Fibroblast of skin of scalp (primary cell): ENCODE data around the gene SBNO2.
"Not testable (repeated sequence)": the region's sequence is repeated elsewhere in the genome, so short reads cannot be mapped to it uniquely, and the experiment has no call there.

Source experiments
- DNase-seq: peaks from one replicate; pipeline ENCODE4 v3.0.0-alpha.2; 2013

SBNO2 gene

DNA sequence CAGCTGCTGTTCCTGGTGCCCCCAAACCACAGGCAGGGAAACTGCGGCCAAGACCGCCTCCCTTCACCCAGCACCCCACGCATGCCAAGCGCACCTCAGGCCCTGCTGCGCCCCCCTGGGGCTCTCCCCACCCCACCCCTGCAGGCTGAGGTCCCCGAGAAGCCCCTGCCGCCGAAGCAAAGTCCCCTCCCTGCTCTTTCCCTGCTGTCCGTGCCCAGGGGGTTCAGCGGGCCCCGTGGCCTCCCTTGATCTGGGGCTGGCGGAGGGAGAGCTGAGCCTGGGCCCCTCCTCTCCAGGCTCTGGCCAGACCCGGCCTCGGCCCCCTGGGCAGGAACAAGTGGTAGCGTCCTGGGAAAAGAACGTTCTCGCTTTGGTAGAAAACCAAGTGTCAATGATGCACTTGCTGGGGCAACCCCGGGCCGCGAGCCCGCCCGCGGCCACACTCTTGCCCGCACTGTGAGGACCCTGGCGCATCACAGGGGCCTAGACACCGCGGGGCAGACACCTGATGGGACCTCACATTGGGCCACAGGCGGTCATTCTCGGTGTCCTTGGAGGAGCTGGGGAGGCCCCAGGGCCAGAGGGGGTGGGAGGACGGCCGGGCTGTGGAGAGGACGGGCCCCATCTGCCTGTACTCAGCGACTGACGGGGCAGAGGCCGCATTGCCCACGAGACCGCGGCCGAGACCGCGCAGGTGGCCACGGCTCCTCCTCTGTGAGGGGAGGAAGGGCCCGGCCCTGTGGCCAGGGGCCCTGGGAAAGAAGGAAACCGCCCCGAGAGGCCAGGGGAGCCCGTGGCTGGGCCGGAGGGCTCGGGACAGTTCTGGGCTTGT is 41.3 kb downstream of the SBNO2 start:
- DNase-seq = no peak

DNA sequence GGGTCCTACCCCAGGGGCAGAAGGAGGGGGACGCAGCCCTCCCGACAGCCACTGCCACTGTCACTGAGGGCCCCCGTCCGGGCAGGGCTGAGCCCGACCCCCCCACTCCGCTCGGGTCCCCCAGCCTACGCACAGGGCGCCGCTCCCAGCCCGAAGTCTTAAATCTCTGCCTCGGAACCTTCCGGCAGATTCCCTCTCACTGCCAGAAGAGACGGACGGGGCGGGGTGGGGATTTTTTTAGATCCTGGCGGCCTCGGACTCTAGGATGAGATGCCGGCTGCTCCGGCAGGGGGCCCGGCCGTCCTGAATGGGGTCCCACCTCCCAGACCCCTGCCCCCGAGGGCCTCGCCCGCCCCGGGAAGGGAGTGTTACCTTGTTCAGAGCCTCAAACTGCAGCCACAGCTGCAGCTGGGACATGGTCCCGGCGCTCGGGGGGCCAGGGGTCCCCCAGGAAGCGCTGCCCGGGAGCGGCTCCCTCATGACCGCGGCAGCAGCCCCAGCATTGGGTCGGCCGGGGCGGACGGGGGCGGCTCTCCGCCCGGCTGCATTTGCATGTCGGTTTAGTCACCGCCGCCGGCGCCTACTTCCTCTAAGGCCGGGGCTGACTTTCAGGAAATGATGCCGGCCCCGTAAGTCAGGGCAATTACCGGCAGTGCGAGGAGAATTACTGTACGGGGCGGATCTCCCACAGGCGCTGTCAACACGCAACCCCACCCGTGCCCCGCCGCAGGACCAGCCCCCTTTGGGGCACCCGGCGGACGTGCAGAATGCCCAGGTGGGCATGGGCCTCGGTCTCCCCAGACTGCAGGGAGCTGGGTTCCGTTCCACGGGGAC is 42.1 kb downstream of the SBNO2 start:
- peak; percentile 83 for DNase-seq

DNA sequence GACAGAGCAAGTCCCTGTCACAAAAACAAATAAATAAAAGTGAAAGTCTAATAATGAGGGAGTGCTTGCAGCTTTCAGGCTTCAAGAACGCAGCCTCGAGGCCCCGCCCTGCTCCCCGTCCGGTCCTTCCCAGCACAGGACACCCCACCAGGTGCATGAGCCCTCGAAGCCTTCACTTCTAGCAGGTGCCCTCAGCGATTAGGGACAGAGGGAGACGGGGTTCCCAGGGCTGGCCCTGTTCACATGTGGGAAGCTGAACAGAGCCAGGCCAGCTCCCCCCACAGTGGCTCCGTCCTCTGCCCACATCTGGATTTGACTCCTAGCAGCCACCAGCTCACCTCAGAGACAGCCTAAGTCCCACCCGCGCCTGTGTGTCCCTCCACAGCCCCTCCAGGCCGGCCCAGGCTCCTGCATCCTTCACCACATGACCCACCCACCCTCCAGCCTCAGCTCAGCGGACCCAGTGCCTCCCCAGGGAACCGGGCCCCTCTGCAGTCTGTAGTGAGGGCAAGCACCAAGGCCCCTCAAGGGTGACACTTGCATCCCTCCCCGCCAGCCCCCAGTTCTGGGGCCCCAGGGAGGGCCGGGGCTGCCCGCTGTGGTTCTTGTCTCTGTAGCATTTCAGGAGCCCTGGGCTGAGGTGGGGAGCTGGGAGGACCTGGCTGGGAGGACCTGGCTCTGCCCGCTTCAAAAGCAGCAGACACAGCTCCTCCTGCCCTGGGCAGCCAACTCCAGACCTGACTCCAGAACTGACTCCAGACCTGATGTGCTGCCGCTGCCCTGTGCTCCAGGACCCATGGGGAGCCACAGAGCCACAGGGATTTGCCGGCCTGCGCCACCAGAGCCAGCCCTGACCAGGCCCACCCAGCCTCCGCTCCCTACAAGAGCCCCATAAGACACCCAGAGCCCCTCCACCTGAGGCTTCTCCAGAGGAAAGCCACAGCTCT is 43.0 kb downstream of the SBNO2 start:
- no peak for DNase-seq

DNA sequence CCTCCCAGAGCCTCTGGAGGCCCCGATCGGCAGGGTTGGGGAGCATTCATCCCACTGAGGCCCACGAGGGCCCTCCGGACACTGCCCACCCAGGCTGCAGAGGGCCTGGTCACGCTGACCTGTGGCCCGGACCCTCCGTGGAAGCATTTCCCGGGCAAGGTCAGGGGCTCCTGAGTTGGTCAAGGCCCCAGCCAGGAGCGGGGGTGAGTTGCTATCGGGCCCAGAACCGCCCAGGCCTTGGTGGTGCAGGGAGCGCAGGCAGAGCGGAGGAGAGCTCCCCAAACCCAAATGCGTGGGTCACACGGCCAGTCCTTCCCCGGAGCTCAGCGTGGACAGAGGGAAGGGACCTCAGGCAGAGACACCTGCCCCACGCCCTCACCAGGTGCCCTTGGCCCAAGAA is 44.5 kb downstream of the SBNO2 start:
- no peak for DNase-seq

DNA sequence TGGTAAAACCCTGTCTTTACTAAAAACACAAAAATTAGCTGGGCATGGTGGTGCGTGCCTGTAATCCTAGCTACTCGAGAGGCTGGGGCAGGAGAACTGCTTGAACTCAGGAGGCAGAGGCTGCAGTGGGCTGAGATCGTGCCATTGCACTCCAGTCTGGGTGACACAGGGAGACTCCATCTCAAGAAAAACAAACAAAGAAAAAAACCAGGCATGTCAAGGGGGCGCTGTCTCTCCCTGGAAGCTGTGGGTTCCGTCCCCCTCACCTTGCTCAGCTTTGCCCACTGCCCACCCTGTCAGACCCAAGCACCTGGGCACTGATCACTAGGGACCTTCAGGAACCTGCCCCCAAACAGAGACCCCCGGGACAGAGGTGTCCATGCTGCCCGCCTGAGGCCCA is 45.0 kb downstream of the SBNO2 start:
- DNase-seq = not testable (repeated sequence)

DNA sequence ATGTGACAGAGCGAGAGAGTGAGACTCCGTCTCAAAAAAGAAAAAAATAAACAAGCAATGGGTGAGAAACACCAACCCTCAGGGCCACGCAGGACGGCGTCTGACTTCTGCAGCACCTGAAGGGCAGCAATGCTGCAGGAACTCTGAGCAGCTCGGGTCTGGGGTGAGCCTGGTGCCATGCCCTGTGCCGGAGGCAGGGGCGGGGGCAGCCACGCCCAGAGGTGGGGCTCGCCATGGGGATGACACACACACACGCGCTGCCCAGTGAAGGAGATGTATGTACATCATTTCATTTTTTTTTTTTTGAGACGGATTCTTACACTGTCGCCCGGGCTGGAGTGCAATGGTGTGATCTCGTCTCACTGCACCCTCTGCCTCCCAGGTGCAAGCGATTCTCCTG is 46.0 kb downstream of the SBNO2 start:
- DNase-seq = no peak

DNA sequence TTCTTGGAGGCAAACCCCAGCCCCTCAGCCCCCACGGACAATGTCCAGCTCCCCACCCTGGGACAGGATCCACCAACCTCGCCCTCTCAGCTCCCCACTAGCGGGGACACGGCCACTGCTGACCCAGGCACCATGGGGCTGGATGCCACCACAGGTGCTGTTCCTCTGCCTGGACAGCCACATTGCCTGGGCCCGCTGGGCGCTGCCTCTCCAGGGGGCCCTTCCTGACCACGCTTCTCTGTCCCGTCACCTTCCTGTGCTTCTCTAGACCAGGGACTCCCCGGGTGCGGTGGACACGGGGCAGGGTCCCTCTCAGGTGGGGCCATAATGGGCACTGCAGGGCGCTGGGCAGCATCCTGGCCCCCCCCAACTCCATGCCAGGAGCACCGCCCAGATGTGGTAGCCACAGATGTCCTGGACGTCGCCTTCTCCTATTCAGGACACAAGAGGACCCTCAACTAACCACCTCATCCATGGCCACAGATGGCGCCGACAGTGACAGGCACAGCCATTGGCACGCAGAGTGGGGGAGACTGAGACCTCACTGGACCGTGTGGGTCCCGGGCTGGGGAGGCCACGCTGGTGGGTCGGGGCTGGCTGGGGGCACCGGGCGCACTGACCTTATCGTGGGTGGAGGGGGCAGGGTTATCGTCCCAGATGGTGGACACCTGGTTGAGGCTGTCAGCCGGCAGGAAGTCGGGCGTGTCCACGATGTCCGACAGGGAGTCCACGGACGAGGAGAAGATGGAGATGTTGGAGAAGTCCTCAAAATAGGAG is 46.9 kb downstream of the SBNO2 start:
- no peak for DNase-seq

DNA sequence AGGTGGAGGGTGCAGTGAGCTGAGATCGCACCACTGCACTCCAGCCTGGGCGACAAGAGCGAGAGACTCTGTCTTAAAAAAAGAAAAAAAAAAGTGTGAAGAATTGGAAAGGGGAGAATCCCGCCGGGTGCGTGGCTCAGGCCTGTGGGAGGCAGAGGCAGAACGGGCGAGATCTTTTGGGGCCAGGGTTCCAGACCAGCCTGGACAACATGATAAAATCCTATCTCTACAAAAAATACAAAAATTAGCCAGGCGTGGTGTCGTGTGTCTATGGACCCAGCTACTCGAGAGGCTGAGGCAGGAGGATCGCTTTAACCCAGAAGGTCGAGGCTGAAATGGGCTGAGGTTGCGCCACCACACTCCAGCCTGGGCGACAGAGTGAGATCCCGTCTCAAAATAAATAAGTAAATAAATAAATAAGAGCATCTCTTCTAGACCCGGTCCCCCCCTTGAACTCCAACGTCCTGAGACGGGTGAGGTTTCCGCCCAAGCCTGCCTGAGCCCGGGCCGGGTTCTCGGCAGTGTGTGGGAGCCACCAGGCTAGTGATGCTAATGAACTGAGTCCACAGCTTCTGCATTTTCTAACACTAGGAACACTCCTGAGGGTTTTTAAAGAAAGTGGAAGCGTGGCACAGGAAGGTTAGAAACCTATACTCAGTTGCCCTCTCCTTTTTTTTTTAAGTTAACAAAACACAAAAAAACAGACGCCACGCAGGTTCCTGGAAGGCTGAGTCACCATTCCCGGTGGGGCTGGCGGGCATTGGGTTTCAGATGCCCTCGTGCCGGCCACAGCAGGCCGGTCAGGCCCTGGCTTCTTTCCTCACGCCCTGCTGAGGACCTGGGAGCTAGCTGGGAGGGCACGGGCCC is 48.2 kb downstream of the SBNO2 start:
- no peak for DNase-seq

DNA sequence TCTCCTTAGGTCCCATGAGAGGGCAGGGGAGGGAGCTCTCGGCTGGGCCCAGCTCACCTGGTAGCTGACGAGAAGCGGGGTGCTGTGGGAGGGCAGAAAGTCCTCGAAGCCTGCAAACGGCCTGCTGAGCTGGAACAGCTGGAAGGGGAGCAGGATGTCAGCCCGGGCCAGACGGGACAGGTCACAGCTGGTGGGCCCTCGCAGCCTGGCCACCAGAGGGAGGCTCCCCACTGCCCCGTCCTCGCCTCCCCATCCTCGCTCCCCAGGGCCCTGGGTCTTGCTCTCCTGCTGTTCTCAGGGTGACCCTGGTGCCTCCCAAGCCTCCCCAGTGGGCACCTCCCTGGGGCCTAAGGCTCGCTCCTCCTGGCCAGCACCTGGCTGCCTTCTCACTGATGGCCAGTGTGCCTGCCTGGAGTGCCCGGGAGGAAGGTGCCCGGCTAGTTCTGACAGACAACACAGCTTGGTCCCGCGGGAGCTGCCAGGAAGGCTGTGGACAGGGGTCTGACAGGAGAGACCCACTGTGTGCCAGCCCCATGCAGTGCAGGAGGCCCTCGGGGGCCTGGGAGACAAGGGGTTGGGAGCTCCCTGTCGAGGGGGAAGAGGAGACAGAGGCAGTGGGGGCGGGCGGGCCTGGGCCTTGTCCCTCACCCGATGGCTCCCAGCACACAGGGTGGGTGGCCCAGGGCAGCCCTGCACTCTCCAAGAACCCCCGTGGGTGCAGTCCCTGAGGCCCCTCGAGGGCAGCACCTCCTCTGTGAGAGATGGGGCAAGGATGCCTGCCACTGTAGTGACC is 50.0 kb downstream of the SBNO2 start:
- DNase-seq = no peak

DNA sequence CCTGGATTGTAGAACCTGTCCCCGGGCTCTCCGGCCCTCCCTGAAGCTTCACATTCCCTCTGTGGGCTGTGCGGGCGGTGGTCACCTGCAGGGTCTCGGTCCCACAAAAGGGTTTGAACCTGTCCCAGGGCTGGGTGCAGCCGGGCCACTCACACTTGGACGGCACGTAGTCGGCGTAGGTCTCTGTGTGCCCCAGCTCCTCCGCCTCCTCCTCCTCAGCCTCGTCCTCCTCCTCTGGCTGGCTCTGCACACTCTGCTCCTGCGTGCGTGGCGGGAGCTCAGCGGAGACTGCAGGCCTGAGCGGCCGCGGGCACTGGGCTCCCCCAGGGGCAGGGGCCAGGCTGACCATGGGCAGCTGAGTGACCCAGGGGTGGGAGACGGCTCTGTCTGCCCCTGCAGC is 50.7 kb downstream of the SBNO2 start:
- no peak for DNase-seq

DNA sequence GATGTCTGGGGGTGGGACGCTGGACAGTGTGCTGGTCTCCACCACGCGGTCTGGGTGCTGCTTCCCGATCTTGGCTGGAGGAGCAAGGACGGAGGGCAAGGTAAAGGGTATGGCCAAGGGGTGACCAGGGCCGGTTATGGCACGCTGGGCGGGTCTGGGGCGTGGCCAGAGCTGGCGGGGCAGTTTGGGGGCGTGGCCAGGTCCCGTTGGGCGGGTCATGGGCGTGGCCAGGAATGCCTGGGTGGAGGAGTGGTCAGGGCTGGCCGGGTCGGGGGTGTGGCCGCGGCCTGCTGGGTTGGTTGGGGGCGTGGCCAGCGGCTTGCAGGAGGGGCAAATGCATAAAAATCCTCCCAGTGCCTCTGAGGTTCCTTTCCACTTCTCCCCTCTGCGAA is 51.1 kb downstream of the SBNO2 start:
- DNase-seq = peak; percentile 70

DNA sequence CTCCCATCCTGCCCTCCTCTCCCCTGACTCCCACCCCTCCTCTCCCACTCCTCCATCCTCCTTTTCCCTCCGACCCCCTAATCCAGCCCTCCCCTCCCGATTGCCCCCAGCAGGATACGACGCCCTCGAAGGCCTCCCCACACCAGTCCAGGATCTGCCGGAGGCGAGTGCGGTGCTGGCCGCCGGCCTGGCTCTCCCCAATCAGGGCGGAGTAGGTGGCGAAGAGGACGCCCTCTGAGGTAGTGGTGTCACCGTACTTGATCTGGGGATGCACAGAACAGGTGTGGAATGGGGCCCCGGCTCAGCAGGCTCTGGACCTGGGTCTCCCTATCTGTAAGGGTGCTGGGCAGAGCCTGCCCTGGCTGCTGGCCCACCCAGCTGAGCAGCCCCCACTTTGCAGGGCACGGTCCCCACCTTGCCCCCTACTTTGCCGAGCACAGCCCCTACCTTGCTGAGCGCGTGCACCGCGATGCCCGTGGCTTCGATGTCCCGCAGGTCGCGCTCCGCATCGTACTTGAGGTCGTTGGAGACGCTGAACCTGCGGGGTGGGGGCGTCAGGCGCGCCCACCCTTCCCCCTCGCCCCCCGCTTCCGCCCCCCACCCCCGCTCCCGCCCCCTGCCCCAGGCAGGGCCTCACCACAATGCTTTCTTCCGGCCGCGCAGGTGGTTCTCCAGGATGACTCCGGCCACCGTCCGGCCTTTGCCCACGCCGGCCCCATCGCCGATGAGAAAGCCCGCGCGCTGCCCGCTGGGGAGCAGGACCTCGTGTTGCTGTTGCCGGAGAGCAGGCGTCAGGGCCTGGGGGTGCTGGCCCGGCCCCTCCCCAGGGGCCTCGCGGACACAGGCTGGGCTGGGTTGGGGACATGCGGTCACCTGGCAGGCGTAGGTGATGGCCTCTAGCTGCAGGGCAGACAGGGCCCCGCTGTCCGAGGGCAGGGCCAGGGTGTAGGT is 51.8 kb downstream of the SBNO2 start:
- DNase-seq = no peak

DNA sequence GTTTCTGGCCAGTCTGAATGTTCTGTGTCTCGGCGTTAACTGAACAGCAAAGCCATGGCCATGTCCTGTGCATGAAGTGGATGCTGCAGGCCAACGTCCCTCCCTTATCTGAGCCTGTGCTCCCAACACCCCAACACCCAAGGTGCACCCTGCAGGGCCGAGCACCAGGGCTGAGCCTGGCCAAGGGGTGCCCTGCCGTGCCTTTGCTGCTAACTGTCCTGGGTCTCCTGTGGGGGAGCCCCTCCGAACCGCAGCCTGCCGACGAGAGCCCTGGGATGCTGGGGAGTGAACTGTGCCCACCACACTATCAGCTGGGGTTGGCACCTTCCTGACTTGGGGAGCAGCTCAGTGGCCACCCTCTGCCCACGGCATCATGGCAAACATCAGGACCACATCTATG is 52.7 kb downstream of the SBNO2 start:
- no peak for DNase-seq

DNA sequence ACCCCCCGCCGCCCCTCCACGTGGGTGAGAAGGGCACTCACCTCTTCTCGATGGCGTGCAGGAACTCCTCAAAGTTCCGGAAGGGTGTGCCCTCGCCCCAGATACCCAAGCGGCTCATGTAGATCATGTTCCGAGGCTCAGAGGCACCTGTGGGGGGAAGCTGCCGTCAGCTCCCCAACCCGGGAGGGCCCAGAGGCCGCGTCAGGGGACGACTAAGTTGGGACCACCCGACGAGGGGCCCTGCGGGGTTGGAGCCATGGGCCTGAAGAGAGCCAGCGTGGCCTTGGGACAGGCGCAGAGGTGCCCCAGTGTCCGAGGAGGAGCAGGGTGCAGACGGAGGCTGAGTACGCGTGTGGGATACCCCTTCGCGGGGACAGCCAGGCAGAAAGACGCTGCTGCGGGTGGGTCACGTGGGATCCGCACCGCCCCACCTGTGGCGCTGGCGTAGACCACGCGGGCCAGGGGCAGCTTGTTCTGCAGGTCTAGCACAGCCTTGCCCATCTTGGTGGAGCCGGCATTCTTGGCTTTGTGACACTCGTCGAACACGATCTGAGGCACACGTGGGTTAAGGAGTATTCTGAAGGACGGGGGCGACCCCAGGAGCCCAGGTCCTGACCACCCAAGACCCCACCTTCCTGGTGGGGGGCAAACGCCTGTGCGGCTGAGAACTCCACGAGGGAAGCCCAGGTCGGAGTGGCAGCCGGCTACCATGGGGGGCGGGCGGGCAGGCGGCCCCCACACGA is 54.4 kb downstream of the SBNO2 start:
- DNase-seq = no peak

DNA sequence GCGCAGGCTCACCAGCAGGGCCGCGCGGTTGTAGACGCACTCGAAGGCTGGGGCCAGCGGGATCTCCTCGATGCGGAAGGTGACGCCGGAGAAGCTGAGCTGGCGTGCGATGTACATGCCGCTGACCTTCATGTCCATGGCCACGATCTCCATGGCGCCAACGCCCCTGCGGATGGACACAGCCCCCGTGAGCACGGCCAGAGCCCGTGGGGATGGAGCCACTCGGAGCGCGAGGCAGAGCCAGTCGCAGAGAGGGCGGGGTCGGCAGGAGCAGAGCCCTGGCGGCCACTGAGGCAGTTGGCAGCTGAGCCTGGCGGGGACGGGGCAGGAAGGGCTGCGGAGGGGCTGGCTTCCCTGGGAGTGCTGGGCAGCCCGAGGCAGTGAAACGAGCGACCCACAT is 55.1 kb downstream of the SBNO2 start:
- no peak for DNase-seq

DNA sequence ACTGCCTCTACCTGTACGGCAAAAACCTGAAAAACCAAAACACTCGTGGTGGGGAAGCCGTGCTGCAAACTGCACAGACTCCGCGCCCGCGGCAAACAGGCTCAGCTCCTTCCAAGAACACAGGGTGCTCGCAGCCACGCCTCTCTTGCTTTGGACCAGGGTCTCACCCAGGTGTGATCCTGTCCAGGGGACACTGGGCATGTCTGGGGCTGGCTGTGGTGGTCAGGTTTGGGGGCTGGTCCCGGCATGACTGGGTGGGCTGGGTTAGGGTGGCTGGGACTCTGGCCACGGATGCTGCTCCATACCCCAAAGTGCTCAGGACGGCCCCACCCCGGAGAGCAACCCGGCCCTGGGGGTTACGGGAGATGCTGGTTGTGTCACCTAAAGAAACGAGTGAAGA is 56.4 kb downstream of the SBNO2 start:
- DNase-seq = no peak

DNA sequence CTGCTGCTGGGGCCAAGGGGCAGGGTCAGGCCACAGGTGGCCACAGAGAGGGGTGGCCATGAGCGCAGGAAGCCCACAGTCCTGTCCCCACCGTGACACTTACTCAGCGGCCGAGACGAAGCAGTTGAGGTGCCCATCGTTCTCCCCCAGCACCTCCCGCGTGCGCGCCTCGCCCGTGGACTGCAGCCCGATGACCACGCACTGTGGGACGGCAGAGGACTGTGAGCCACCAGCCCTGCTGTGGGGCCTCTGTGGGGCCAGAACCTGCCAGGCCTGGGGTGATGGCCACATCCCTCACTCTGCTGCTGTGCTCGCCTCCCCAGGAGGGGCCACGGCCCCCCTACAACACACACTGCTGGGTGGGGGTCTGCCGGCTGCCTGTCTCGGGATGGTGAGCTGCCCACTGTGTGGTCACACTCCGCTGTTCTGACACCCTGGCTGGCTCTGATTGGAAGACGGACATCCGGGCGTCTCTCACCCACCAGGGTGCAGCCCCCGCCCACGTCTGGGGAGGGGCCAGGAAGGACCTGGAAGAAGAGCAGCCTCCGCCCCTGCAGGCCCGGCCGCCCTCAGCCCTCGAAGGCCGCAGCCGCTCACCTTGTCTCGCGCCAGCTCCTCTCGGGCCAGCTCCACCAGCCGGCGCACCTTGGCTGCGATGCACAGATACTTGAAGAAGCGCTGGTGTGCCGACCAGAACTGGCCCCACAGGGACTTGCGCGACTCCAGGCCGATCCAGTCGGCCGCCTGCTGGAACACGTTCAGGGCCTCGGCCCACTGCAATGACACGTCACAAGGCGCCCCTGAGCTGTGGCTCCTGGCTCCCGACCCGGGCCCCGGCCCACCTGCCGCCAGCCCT is 57.1 kb downstream of the SBNO2 start:
- DNase-seq = no peak
